Measurements from ENCODE around the gene ARID4B.

ARID4B gene

DNA sequence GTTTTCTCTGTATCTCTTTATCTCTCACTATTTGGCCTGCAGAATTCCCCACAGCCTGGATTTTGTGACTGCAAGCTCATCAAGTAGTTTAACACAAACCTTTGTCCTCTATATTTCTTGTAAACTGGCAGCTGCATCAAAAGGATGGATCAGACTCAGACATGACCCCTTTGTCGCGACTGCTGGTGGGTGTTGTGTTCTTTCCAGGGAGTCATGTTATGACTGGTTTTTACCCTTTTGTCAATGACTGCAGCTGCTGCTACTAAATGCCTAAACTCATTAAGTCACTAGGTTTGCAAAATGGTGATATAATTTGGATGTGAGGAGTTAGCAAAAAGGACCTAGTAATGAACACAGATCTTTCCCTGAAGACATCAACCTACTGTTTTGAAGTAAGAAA is 189.2 kb downstream of the ARID4B start:
- DNase-seq (ENCODE audit: low read depth in 1 of 2, low spot score in 1 of 2) = no peak
- H3K27ac ChIP-seq (replicated peaks) = no peak overlapping the region
- TF ChIP-seq GABPA (IDR thresholded peaks at IDR 0.05; ENCODE audit: low read depth) = no peak
- TF ChIP-seq, protein P1, sequence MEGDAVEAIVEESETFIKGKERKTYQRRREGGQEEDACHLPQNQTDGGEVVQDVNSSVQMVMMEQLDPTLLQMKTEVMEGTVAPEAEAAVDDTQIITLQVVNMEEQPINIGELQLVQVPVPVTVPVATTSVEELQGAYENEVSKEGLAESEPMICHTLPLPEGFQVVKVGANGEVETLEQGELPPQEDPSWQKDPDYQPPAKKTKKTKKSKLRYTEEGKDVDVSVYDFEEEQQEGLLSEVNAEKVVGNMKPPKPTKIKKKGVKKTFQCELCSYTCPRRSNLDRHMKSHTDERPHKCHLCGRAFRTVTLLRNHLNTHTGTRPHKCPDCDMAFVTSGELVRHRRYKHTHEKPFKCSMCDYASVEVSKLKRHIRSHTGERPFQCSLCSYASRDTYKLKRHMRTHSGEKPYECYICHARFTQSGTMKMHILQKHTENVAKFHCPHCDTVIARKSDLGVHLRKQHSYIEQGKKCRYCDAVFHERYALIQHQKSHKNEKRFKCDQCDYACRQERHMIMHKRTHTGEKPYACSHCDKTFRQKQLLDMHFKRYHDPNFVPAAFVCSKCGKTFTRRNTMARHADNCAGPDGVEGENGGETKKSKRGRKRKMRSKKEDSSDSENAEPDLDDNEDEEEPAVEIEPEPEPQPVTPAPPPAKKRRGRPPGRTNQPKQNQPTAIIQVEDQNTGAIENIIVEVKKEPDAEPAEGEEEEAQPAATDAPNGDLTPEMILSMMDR (IDR thresholded peaks at IDR 0.05; ENCODE audit: insufficient read depth, low read length) = no peak
- TF ChIP-seq SPI1 (IDR thresholded peaks at IDR 0.05; ENCODE audit: borderline replicate concordance, low read depth) = no peak
- TF ChIP-seq, protein P2, sequence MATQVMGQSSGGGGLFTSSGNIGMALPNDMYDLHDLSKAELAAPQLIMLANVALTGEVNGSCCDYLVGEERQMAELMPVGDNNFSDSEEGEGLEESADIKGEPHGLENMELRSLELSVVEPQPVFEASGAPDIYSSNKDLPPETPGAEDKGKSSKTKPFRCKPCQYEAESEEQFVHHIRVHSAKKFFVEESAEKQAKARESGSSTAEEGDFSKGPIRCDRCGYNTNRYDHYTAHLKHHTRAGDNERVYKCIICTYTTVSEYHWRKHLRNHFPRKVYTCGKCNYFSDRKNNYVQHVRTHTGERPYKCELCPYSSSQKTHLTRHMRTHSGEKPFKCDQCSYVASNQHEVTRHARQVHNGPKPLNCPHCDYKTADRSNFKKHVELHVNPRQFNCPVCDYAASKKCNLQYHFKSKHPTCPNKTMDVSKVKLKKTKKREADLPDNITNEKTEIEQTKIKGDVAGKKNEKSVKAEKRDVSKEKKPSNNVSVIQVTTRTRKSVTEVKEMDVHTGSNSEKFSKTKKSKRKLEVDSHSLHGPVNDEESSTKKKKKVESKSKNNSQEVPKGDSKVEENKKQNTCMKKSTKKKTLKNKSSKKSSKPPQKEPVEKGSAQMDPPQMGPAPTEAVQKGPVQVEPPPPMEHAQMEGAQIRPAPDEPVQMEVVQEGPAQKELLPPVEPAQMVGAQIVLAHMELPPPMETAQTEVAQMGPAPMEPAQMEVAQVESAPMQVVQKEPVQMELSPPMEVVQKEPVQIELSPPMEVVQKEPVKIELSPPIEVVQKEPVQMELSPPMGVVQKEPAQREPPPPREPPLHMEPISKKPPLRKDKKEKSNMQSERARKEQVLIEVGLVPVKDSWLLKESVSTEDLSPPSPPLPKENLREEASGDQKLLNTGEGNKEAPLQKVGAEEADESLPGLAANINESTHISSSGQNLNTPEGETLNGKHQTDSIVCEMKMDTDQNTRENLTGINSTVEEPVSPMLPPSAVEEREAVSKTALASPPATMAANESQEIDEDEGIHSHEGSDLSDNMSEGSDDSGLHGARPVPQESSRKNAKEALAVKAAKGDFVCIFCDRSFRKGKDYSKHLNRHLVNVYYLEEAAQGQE (IDR thresholded peaks at IDR 0.05; ENCODE audit: insufficient replicate concordance, low read depth) = no peak
- TF ChIP-seq POLR2AphosphoS5 (IDR thresholded peaks at IDR 0.05; ENCODE audit: low read depth) = no peak
- H3K4me3 ChIP-seq (replicated peaks; ENCODE audit: insufficient read depth, low read length) = no peak overlapping the region
- no peaks in the 10 kb centered on the region for H3K27me3 ChIP-seq (ENCODE audit: insufficient read depth, poor library complexity, severe bottlenecking)

DNA sequence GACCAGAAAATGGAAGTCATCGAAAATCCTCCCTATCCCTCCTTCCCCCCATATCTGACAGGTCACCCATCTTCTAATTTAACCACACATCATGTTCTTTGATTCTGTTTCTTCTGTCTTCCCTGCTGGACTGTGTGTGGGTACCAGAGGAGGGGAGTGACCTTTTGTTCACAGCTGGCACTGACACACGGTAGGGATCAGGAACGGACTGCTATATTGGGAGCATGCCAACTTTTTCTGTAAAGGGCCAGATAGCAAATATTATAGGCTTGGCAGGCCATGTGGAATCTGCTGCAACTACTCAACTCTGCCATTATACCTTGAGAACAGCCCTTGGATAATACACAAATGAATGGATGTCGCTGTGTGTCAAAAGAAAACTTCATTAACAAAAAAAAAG is 191.9 kb downstream of the ARID4B start:
- no peak overlapping the region for H3K4me3 ChIP-seq (replicated peaks; ENCODE audit: insufficient read depth, low read length)
- H3K27me3 ChIP-seq (ENCODE audit: insufficient read depth, poor library complexity, severe bottlenecking) = no peaks in the 10 kb centered on the region
- no peak for TF ChIP-seq GABPA (IDR thresholded peaks at IDR 0.05; ENCODE audit: low read depth)
- TF ChIP-seq POLR2AphosphoS5 (IDR thresholded peaks at IDR 0.05; ENCODE audit: low read depth) = no peak
- TF ChIP-seq, protein P1 (IDR thresholded peaks at IDR 0.05; ENCODE audit: insufficient read depth, low read length) = no peak
- no peak for TF ChIP-seq SPI1 (IDR thresholded peaks at IDR 0.05; ENCODE audit: borderline replicate concordance, low read depth)
- TF ChIP-seq, protein P2 (IDR thresholded peaks at IDR 0.05; ENCODE audit: insufficient replicate concordance, low read depth) = no peak
- no peak overlapping the region for H3K27ac ChIP-seq (replicated peaks)
- DNase-seq (ENCODE audit: low read depth in 1 of 2, low spot score in 1 of 2) = no peak

DNA sequence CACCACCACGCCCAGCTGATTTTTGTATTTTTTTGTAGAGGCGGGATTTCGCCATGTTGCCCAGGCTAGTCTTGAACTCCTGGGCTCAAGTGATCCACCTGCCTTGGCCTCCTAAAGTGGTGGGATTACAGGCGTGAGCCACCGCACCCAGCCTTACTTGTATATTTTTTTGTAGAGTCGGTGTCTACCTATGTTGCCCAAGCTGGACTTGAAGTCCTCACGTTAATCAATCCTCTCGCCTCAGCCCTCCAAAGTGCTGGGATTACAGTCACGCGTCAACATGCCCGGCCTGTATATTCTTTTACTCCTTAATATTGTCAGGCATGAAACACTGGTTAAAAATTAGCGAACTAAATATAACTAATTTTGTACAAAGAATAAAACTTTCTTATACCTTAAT is 193.8 kb downstream of the ARID4B start:
- TF ChIP-seq, protein P1 (IDR thresholded peaks at IDR 0.05; ENCODE audit: insufficient read depth, low read length) = no peak
- no peak for TF ChIP-seq POLR2AphosphoS5 (IDR thresholded peaks at IDR 0.05; ENCODE audit: low read depth)
- no peak overlapping the region for H3K27ac ChIP-seq (replicated peaks)
- H3K4me3 ChIP-seq (replicated peaks; ENCODE audit: insufficient read depth, low read length) = no peak overlapping the region
- DNase-seq (ENCODE audit: low read depth in 1 of 2, low spot score in 1 of 2) = no peak
- no peaks in the 10 kb centered on the region for H3K27me3 ChIP-seq (ENCODE audit: insufficient read depth, poor library complexity, severe bottlenecking)

DNA sequence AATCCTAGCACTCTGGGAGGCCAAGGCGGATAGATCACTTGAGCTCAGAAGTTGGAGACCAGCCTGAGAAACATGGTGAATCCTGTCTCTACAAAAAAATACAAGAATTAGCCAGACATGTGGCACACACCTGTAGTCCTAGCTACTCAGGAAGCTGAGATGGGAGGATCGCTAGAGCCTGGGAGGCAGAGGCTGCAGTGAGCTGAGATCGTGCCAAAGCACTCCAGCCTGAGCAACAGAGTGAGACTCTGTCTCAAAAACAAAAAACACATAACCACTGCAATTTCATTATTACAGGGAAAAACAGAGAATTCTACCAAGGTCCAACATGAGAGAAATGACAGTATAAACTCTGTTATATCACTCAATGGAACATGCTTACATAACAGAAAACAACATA is 194.9 kb downstream of the ARID4B start:
- no peak overlapping the region for H3K4me3 ChIP-seq (replicated peaks; ENCODE audit: insufficient read depth, low read length)
- TF ChIP-seq SPI1 (IDR thresholded peaks at IDR 0.05; ENCODE audit: borderline replicate concordance, low read depth) = no peak
- TF ChIP-seq GABPA (IDR thresholded peaks at IDR 0.05; ENCODE audit: low read depth) = no peak
- TF ChIP-seq, protein P2 (IDR thresholded peaks at IDR 0.05; ENCODE audit: insufficient replicate concordance, low read depth) = no peak
- TF ChIP-seq POLR2AphosphoS5 (IDR thresholded peaks at IDR 0.05; ENCODE audit: low read depth) = no peak
- TF ChIP-seq, protein P1 (IDR thresholded peaks at IDR 0.05; ENCODE audit: insufficient read depth, low read length) = no peak
- no peaks in the 10 kb centered on the region for H3K27me3 ChIP-seq (ENCODE audit: insufficient read depth, poor library complexity, severe bottlenecking)
- no peak overlapping the region for H3K27ac ChIP-seq (replicated peaks)
- DNase-seq (ENCODE audit: low read depth in 1 of 2, low spot score in 1 of 2) = no peak
